IPS-NIHi7 (cell line): Measurements from ENCODE around the gene PRDM16.
"Not testable (repeated sequence)": the region's sequence is repeated elsewhere in the genome, so short reads cannot be mapped to it uniquely, and the experiment has no call there.

ENCODE experiments used
- DNase-seq: peaks from one replicate; pipeline ENCODE4 v3.0.0; 2012; ENCODE audit warnings: mixed read lengths; ENCODE audit errors: extremely low spot score

Gene PRDM16

GRCh38 chr1:3082051-3082450 is 13.0 kb downstream of the PRDM16 start:
- no peak for DNase-seq

GRCh38 chr1:3082571-3083516 is 13.8 kb downstream of the PRDM16 start:
- DNase-seq, result no peak

- no peak for DNase-seq
Observed at GRCh38 chr1:3084154-3084553, 15.2 kb downstream of the PRDM16 start.

- DNase-seq, result no peak
Observed at GRCh38 chr1:3084726-3085125, 15.7 kb downstream of the PRDM16 start.

- no peak for DNase-seq
Observed at GRCh38 chr1:3085721-3086120, 16.7 kb downstream of the PRDM16 start.

GRCh38 chr1:3086272-3086974 is 17.4 kb downstream of the PRDM16 start:
- no peak for DNase-seq

DNA sequence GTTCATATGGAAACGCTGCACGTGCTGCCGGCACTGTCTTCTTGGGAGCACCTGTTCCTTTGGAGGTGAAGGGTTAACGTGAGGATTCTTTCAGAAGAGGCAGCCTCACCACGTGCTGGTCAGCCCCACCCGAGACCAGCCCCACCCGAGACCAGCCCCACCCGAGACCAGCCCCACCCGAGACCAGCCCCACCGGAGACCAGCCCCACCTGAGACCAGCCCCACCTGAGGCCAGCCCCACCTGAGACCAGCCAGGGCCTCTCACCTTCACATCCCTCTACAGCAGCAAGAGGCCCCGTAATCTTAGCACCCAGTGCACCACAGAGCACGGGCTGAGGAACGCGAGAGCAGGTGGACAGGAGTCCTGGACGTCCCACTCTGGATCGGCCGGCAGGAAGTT is 18.0 kb downstream of the PRDM16 start:
- DNase-seq, result no peak

GRCh38 chr1:3087946-3088668 is 19.1 kb downstream of the PRDM16 start:
- not testable (repeated sequence) for DNase-seq

DNA sequence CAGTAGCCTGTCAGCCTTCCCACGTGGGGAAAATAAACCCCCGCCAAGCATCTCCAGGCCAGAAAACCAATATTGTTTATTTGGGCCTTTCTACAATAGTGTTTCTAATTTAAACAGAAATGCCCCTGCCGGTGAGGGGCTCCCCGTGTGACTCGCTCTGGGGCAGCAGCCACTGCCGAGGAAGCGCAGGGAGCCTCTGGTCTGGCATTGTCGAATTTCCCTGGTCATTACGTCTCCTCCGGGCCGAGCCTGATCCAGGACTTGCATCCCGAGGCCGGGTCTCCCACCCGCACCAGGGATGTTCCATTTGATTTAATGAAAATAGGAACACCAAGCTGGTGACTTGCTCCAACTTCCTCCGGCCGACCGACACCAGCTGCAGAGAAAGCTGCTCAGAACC is 20.5 kb downstream of the PRDM16 start:
- DNase-seq, result no peak

DNA sequence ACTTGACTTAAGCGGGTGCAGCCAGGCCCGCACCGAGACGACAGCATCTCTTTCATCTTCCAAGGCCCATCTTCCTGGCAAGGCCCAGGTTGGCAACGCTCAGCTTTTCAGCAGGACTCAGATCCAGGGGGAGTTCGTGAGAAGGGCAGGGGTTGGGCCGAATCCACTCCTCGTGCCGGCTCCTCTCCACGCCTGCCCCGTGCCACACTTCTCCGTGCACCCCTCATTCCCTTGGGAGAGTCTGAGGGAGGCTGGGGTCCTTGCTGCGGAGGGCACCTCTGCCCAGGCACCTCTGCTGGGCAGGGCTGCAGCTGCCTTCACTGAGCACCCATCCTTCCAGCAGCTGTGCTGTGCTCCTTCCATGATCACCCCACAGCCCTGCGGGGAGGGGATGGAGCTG is 22.3 kb downstream of the PRDM16 start:
- DNase-seq, result no peak

GRCh38 chr1:3092530-3092929 is 23.5 kb downstream of the PRDM16 start:
- no peak for DNase-seq

GRCh38 chr1:3093898-3094626 is 25.1 kb downstream of the PRDM16 start:
- DNase-seq, result no peak

DNA sequence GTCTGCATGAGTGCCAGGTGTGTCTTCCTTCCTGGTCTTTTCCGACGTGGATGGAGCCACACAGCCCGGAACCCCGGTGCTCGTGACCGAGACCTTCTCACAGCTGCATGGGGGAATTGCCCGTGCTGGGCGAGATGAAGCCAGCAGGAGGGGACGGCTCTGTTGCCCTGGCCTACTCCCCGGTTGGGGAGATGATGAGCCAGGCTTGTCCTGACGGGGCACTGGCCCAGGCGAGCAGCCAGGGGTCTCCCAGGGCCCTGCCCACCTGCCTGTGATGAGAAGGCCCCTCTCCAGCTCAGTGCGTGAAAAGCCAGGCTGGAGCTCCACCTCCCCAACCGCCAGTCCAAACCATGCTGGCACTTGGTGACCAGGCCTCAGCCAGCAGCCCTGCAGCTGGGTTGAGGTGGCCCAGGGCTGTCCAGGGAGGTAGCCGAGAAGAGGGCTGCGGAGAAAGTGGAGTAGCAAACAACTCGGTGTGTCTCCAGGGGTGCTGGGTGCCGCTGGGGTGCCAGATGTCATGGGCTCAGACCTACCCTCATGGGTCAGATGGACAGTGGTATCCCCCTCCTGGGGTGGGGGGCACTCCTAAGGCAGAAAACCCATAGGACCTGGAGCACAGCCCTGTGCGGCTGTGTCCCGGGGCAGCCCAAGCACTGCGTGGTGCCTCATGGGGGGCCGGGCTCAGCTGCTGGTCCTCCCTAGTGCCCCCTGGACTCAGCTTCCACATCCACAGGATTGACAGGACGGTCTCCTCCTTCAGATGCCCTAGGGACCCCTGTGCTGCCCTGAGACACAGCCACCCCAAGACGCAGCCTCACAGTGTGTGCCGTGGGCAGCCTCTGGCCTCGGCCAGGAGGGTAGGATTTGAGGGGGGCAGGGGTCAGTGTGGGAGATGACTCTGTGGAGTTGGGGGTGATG is 26.1 kb downstream of the PRDM16 start:
- DNase-seq, result no peak

- DNase-seq, result no peak
Observed at GRCh38 chr1:3096345-3096744, 27.3 kb downstream of the PRDM16 start.

DNA sequence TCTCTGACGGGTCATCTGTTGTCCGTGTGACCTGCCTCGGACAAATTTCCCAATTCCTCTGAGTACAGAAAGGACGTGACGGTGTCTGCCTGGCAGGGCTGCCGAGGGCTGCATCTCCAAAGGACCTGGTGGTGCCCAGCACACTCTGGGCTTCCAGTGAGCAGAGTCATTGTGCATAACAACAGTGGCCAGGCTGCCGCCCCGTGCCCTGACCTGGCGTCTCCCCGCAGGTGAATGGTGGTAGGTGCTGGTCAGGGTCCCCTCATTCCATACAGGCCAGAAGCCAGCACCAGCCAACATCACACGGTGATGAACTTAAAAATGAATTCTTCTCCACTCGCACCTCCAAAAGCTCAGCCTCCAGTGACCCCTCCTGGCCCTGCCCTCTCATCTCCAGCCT is 28.2 kb downstream of the PRDM16 start:
- no peak for DNase-seq

- DNase-seq, result no peak
Observed at GRCh38 chr1:3097861-3098260, 28.9 kb downstream of the PRDM16 start.

DNA sequence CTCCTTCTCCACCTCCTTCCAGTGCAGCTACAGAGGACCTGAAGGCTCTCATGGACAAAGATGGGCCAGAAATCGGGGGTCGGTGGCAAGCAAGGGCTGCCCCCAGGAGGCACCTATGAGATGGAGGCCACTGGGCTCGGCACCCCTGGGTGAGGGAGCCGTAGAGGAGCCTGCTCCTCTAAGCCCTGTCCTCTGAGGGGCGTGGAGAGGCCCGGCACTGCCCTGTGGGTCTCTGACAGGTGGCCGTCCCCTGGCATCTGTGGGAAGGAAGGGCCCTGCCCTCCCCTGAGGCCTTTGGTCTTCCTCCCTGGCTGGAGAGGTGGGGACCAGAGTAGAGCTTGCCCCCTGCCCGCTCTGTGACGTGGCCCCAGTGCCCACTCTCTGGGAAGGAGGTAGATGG is 30.9 kb downstream of the PRDM16 start:
- DNase-seq, result no peak

DNA sequence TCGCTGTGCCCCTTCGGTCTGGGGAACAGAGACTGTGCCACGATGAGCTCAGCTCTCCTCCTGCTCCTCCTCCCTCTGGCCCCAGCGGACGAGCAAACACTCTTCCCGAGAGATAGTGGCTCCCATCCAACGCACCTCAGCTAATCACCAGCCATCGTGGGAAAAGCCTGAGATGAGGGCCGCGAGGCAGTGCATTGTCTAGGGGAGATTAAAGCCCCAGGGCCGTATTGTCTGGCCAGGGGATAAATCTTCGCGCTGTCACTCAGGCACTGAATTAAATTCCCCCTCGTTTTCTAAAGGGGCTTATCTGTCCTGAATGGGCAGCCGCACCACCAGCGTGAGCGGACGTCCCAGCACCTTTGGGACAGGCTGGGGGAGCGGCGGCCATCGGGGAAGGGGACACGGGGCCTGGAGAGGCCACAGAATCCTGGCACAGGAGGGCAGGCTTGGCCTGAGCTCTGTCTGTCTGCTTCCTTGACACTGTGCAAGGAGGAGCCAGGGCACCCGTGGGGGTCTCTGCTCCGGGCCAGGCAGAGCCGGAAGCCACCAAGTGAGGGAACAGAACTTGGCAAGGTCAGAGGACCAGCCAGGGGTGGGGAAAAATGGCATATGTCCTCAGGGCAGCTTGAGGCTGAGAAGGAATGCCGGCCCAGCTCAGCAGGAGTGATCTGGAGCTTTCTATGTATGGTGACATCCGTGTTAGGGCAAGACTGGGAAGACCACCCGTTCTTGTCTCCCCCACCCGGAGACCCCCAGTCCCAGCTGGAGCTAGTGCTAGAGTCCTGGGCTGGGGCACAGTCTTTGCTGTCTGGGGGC is 32.3 kb downstream of the PRDM16 start:
- no peak for DNase-seq

GRCh38 chr1:3102641-3103040 is 33.6 kb downstream of the PRDM16 start:
- DNase-seq, result no peak
